AG04450 (cell line): ENCODE measurements around the gene FHL3. TPM values are rescaled to one million over a fixed set of nuclear protein-coding genes. Genes with fewer than 3 reads are reported as not detected.
"Not testable (repeated sequence)": the region's sequence is repeated elsewhere in the genome, so short reads cannot be mapped to it uniquely, and the experiment has no call there.

Source experiments
- CTCF ChIA-PET: fragments of 300-600, 350-600 bp; formaldehyde crosslinking; extraction: SDS; loops from one replicate; lab custom pipeline; 2022; ENCODE audit warnings: antibody characterized with exemption, inconsistent platforms; lab: Charles Lee
- POLR2A ChIA-PET: fragments of 350-600 bp; formaldehyde crosslinking; extraction: SDS; loops from one replicate; lab custom pipeline; 2021; ENCODE audit warnings: antibody characterized with exemption, inconsistent platforms; lab: Yijun Ruan, JAX
- DNase-seq: peaks from one replicate; pipeline ENCODE4 v3.0.0-alpha.2; 2011; ENCODE audit warnings: low read depth, low spot score
- H3K27ac ChIP-seq: one replicate; pipeline ENCODE4 v1.5.1; 2012; ENCODE audit warnings: low read depth, low read length, control low read depth
- H3K27me3 ChIP-seq: one replicate; pipeline ENCODE4 v1.6.0; 2012; ENCODE audit warnings: low read length; ENCODE audit not compliant: control insufficient read depth, insufficient read depth
- H3K4me3 ChIP-seq: 2 replicates; pipeline ENCODE4 v1.5.1; 2011; ENCODE audit warnings: mild to moderate bottlenecking, low read depth, low read length, control low read depth
- H3K9me3 ChIP-seq: 2 replicates; pipeline ENCODE4 v1.5.1; 2012; ENCODE audit warnings: low read length; ENCODE audit not compliant: control insufficient read depth, insufficient read depth
- polyA plus RNA-seq: library from polyadenylated mRNA; depleted of rRNA; stranded (reverse); fragments of >200 nt; gene quantifications from 2 replicates; pipeline ENCODE4 v1.2.3, GENCODE V29; 2011
- TF ChIP-seq, protein P1 (sequence below): IDR thresholded peaks from 2 replicates; pipeline ENCODE4 v1.5.1; 2011; ENCODE audit warnings: low read depth, low read length, control low read depth, inconsistent platforms

The FHL3 gene
- polyA plus RNA-seq, 1 experiment = 10.0 TPM

DNA sequence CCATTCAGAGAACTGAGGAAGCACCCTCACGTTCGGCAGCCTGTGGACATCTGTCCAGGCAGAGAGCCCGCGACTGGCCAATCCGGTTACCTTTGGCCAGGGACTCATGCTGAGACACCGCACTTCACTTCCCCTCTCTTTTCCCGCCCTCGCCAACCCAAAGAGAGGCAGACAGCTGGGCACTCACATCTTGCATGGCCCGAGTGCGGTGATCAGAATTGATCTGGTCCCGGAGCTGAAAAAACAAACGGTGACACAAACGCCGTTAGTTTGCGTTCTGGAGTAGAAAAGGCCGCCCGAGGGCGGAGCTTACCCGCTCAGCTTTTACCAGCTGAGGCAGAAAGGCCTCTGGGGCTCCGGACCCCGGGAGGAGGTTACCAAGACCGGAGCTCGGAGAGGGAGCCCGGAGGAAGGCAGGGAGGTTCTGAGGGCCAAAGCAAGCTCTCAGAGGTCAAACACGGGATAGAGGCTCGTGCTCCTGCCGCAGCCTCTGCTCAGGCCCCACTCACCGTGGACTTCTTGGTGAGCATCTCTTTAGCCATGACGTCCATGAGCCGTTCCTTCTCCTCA, 15.9 kb downstream of the FHL3 start:
- peak overlapping the region; percentile 98 for H3K4me3 ChIP-seq
- TF ChIP-seq, protein P1, sequence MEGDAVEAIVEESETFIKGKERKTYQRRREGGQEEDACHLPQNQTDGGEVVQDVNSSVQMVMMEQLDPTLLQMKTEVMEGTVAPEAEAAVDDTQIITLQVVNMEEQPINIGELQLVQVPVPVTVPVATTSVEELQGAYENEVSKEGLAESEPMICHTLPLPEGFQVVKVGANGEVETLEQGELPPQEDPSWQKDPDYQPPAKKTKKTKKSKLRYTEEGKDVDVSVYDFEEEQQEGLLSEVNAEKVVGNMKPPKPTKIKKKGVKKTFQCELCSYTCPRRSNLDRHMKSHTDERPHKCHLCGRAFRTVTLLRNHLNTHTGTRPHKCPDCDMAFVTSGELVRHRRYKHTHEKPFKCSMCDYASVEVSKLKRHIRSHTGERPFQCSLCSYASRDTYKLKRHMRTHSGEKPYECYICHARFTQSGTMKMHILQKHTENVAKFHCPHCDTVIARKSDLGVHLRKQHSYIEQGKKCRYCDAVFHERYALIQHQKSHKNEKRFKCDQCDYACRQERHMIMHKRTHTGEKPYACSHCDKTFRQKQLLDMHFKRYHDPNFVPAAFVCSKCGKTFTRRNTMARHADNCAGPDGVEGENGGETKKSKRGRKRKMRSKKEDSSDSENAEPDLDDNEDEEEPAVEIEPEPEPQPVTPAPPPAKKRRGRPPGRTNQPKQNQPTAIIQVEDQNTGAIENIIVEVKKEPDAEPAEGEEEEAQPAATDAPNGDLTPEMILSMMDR = no peak
- DNase-seq = no peak
- H3K9me3 ChIP-seq = no peaks in the 10 kb centered on the region
- H3K27me3 ChIP-seq = no peaks in the 10 kb centered on the region
- CTCF ChIA-PET = interaction anchor here (0.5 to 7.0 kb wide), 13 partner anchors 12 to 1541 kb away, joined by 3 to 179 read pairs (median 8); partner anchors contain the start of genes MTF1 and UTP11
- peak overlapping the region; percentile 70 for H3K27ac ChIP-seq
- POLR2A ChIA-PET = interaction anchor here (0.7 to 1.7 kb wide), 2 partner anchors 11 to 516 kb away, joined by 3 to 7 read pairs; no protein-coding TSS in a partner anchor

DNA sequence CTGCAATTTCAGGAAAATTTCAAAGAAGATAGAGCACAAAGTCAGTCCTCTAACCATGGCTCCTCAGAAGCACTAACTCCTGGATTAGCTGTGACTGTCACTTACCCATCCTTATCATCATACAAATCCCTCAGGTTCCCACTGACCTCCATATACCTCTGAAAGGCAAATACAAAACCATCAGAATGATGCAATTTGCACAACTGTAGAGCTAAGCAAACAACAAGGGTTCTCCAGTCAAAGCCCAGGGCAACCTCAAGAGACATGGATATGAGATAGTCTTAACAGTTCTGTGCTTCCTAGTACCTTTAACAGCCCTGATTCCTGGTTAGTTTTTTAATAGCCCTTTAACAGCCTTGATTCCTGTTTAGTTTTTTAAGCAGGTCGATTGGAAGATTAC, 17.6 kb downstream of the FHL3 start:
- POLR2A ChIA-PET = no interaction called here

DNA sequence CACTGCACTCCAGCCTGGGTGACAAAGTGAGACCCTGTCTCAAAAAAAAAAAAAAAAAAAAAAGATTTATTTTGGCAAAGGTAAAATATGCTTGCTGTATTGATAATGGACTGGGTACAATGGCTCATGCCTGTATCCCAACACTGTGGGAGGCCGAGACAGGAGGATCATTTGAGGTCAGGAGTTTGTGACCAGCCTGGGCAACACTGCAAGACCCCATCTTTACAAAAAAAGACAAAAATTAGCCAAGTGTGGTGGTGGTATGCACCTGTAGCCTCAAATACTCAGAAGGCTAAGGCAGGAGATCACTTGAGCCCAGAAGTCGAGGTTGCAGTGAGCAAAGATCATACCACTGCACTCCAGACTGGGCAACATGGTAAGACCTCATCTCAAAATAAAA, 21.8 kb downstream of the FHL3 start:
- Histone ChIP-seq H3K27me3 (no peaks in the 10 kb centered on the region), H3K9me3 (no peaks in the 10 kb centered on the region), H3K27ac (no peak overlapping the region), H3K4me3 (no peak overlapping the region)
- ChIA-PET POLR2A (no interaction called here), CTCF (interaction anchor here (0.7 kb wide), 1 partner anchor 1430 kb away, joined by 6 read pairs; no protein-coding TSS in a partner anchor)
- TF ChIP-seq, protein P1 = no peak
- no peak for DNase-seq

More for the DNA sequence above, 17.6 kb downstream of the FHL3 start:
- Histone ChIP-seq H3K27ac (no peak overlapping the region), H3K27me3 (no peaks in the 10 kb centered on the region), H3K9me3 (no peaks in the 10 kb centered on the region), H3K4me3 (no peak overlapping the region)
- CTCF ChIA-PET = interaction anchor here (0.8 to 1.5 kb wide), 4 partner anchors 12 to 128 kb away, joined by 3 to 7 read pairs (median 5); no protein-coding TSS in a partner anchor
- TF ChIP-seq, protein P1 = no peak
- DNase-seq = no peak

DNA sequence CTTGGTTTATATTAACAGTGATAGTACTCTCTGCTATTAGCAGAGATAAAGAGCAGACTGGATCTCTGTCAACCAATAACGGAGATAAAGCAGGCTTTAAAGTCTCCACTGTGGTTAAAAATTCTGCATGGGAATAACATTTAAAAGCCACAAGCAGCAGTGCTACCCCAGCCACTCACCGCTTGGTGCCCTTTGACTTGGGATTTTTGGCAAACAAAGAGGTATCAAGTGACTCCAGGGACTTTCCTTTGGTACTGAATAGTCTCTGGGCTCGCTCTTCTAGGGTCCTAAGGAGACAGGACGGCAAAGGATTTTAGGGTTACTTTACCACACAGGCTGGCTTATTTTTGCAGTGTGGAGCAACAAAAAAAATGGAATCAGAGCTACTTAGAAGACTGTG, 26.8 kb downstream of the FHL3 start:
- TF ChIP-seq, protein P1 = no peak
- H3K27me3 ChIP-seq = no peaks in the 10 kb centered on the region
- no peaks in the 10 kb centered on the region for H3K9me3 ChIP-seq
- H3K4me3 ChIP-seq = no peak overlapping the region
- CTCF ChIA-PET = interaction anchor here (0.6 to 1.3 kb wide), 4 partner anchors 12 to 440 kb away, joined by 3 to 10 read pairs (median 4); no protein-coding TSS in a partner anchor
- POLR2A ChIA-PET = interaction anchor here (1.0 kb wide), 1 partner anchor 91 kb away, joined by 3 read pairs; no protein-coding TSS in a partner anchor
- DNase-seq = no peak
- H3K27ac ChIP-seq = no peak overlapping the region

DNA sequence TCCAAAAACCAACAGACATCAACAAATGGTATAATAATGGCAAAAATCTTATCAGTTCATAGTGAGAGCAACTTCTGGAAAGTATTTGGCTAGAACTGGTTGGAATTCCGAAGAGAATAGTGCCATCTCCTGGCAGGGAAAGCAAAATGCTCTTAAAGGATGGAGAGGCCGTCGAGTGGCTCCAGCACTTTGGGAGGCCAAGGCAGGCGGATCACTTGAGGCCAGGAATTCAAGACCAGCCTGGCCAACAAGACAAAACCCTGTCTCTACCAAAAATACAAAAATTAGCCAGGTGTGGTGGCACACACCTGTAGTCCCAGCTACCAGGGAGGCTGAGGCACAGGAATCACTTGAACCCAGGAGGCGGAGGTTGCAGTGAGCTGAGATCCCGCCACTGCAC, 30.2 kb downstream of the FHL3 start:
- CTCF ChIA-PET = interaction anchor here (0.6 to 2.5 kb wide), 10 partner anchors 9 to 115 kb away, joined by 3 to 14 read pairs (median 4); partner anchors contain the start of genes MTF1 and SF3A3
- not testable (repeated sequence) for H3K27ac ChIP-seq

More for the DNA sequence above, 30.2 kb downstream of the FHL3 start:
- not testable (repeated sequence) for H3K9me3 ChIP-seq, DNase-seq, H3K27me3 ChIP-seq, H3K4me3 ChIP-seq
- TF ChIP-seq, protein P1 = peak; percentile 69
- POLR2A ChIA-PET = interaction anchor here (0.7 kb wide), 1 partner anchor 289 kb away, joined by 3 read pairs; no protein-coding TSS in a partner anchor
